GM20000 (cell line): Measurements from ENCODE around the gene XRN1.
"Not testable (repeated sequence)": the region's sequence is repeated elsewhere in the genome, so short reads cannot be mapped to it uniquely, and the experiment has no call there.

Experiments
- DNase-seq: peaks from one replicate; pipeline ENCODE4 v3.0.0; 2012; ENCODE audit warnings: low spot score
- TF ChIP-seq, protein P1 (sequence below): IDR thresholded peaks from 2 replicates; pipeline ENCODE4 v1.5.1; 2012; ENCODE audit warnings: mild to moderate bottlenecking, control low read depth; ENCODE audit errors: extremely low read depth, missing control alignments

Gene XRN1

DNA sequence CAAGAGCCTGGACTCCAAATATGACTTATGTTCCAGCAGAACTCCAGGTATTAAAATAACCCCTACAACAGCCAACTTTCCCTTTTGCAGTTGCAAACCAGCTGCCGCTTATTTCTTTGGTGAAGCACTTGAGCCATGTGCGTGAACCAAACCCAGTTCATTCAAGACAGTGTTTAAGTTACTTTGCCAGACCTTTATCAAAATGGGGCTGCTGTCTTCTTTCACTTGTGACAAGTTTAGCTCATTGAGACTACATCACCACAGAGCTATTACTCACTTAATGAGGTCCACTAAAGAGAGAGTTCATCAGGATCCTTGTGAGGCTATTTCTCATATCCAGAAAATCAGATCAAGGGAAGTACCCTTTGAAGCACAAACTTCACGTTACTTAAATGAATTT, 2.4 kb upstream of the XRN1 start:
- no peak for DNase-seq
- TF ChIP-seq, protein P1, sequence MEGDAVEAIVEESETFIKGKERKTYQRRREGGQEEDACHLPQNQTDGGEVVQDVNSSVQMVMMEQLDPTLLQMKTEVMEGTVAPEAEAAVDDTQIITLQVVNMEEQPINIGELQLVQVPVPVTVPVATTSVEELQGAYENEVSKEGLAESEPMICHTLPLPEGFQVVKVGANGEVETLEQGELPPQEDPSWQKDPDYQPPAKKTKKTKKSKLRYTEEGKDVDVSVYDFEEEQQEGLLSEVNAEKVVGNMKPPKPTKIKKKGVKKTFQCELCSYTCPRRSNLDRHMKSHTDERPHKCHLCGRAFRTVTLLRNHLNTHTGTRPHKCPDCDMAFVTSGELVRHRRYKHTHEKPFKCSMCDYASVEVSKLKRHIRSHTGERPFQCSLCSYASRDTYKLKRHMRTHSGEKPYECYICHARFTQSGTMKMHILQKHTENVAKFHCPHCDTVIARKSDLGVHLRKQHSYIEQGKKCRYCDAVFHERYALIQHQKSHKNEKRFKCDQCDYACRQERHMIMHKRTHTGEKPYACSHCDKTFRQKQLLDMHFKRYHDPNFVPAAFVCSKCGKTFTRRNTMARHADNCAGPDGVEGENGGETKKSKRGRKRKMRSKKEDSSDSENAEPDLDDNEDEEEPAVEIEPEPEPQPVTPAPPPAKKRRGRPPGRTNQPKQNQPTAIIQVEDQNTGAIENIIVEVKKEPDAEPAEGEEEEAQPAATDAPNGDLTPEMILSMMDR = no peak

DNA sequence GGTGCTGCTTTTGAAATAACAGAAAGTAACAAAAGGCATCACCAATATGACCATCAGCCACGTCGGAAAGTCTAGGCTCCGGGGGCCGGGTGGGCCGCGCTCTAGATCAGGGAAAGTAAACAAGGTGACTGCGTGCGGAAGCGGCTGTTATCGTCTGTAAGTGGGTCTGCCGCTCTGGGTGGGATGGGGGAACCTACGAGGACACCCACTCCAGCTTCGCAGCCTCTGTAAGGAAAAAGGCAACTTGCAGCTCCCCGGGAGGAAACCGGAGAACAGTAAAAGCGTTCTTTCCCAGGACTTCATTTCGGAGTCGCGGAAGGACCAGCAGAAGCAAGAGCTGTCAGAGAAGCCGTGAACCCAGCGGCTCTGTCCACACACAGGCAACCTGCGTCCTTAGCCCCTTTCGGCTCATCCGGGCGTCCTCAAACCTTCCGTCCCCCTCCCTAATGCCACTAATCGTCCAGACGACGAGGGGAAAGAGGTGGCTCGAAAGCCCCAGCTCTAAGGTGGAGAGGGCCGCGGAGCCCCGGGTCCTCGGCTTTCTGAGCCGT, 461 bp downstream of the XRN1 start:
- DNase-seq = peak; percentile 52
- TF ChIP-seq, protein P1 = no peak

DNA sequence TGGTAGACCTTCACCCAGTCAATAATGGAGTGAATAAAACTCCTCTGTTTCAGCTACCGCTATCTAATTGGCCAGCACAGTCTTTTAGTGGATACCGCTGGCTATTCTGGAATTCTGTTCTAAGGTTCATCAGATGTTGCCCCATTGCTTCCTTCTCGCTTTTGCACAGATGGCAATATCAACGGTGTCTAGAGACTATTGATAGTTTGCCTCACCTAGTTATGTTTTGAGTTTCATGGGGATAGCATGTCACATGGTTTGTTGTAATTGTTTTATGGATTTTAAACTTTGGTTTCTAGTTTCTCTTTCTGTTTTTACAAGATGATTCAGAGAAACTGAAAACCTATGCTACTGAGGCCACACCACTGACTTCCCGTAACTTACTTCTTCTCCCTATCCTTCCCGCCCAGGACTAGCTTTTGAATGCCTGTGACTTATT, 2.0 kb downstream of the XRN1 start:
- peak; percentile 68 for DNase-seq
- TF ChIP-seq, protein P1 = no peak

DNA sequence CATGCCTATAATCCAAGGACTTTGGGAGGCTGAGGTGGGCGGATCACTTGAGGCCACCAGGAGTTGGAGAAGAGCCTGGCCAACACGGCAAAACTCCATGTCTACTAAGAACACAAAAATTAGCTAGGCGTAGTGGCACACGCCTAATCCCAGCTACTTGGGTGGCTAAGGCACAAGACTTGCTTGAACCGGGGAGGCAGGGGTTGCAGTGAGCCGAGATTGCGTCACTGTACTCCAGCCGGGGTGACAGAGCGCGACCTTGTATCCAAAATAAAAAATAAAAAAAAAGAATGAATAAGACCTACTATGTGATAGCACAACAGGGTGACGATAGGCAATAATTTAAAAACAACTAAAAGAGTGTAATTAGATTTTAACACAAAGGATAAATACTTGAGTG, 3.5 kb downstream of the XRN1 start:
- TF ChIP-seq, protein P1 = no peak
- no peak for DNase-seq

DNA sequence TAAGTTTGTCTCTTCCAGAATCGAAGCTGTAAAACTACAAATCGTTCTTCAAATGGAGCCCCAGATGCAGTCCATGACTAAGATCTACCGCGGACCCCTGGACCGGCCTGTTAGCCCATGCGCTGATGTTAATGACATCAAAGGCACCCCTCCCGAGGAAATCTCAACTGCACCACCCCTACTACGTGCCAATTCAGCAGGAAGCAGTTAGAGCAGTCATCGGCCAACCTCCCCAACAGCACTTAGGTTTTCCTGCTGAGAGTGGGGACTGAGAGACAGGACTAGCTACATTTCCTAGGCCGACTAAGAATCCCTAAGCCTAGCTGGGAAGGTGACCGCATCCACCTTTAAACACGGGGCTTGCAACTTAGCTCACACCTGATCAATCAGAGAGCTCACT, 4.8 kb downstream of the XRN1 start:
- DNase-seq = not testable (repeated sequence)

DNA sequence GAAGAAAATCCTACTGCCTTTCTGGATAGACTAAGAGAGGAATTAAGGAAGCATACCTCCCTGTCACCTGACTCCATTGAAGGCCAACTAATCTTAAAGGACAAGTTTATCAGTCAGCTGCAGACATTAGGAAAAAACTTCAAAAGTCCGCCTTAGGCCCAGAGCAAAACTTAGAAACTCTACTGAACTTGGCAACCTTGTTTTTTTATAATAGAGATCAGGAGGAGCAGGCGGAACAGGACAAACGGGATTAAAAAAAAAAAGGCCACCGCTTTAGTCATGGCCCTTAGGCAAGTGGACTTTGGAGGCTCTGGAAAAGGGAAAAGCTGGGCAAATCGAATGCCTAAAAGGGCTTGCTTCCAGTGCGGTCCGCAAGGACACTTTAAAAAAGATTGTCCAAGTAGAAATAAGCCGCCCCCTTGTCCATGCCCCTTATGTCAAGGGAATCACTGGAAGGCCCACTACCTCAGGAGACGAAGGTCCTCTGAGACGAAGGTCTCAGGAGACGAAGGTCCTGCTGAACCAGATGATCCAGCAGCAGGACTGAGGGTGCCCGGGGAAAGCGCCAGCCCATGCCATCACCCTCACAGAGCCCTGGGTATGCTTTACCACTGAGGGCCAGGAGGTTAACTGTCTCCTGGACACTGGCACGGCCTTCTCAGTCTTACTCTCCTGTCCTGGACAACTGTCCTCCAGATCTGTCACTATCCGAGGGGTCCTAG, 8.2 kb downstream of the XRN1 start:
- not testable (repeated sequence) for DNase-seq

DNA sequence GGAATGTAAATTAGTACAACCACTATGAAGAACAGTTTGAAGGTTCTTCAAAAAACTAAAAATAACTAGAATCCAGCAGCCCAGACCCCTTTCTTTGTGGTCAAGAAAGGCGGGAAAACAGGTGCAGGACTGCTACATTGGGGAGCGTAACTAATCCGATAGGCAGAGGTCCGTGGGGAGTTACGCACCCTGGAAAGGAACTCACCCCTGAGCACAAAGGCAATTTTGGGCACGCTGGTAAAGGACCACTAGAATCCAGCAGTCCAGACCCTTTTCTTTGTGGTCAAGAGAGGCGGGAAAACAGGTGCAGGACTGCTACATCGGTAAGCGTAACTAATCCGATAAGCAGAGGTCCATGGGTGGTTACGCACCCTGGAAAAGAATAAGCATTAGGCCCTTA, 9.7 kb downstream of the XRN1 start:
- DNase-seq = not testable (repeated sequence)

DNA sequence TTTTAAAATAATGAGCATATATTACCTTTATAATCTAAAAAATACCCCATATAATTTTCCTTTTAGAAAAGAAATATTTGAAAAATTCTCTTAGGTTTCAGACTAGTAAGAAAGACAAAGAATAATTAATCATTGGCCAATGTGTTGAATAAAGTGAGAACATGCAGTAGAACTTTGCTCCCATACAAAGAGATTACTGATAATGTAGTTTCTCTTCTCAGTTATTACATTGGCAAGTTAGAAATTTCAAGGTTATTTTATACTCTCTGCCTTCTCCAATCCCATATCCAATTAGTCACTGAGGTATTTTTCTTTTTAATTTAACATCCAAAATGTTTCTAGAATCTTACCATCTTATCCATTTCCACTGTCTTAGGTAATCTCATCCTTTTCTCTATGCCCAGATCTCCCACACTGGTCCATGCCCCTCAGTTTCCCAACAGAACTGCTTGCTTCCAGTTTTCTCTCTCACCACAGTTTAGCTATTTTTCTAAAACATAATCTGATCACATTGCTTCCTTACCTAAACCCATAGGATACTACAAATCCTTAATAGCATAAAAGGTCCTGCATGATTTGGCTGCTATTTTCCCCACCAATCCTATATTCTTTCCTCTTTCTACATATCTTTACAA, 10.8 kb downstream of the XRN1 start:
- DNase-seq = no peak
- TF ChIP-seq, protein P1 = no peak

DNA sequence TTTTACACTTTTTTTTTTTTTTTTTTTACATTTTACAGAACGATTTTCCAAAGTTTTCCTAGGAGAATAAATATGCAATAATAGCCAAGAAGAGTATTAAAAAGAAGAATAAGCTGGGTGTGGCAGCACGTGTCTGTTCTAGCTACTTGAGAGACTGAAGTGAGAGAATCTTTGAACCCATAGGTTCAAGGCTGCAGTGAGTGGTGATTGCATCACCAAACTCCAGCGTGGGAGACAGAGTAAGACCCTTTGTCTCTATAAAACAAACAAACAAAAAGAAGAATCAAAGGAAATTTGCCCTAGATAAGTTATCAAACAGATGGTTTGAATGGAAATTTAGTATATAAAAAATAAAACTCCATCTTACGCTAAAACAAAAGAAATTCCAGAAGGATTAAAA, 13.3 kb downstream of the XRN1 start:
- DNase-seq = no peak
- TF ChIP-seq, protein P1 = no peak
